HG03097 (cell line): ENCODE results near the gene C16orf87.

Source experiments
- ATAC-seq: cut with Tn5 transposase; IDR thresholded peaks from one replicate; pipeline ENCODE4 v1.9.1; 2021; ENCODE audit not compliant: unreplicated experiment, low FRiP score

The C16orf87 gene

DNA sequence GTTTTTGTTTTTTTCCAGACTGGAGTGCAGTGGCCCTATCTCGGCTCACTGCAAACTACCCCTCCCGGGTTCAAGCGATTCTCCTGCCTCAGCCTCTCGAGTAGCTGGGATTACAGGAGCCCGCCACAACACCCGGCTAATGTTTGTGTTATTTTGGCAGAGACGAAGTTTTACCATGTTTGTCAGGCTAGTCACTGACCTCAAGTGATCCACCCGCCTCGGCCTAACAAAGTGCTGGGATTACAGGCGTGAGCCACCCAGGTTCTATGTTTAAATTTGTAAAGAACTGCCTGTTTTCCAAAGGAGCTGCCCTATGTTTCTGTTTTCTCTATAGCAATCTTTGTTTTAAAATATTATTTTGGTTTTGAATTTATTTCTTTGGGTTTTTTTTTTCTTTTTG lies 13.8 kb upstream of the C16orf87 start:
- no peak for ATAC-seq

DNA sequence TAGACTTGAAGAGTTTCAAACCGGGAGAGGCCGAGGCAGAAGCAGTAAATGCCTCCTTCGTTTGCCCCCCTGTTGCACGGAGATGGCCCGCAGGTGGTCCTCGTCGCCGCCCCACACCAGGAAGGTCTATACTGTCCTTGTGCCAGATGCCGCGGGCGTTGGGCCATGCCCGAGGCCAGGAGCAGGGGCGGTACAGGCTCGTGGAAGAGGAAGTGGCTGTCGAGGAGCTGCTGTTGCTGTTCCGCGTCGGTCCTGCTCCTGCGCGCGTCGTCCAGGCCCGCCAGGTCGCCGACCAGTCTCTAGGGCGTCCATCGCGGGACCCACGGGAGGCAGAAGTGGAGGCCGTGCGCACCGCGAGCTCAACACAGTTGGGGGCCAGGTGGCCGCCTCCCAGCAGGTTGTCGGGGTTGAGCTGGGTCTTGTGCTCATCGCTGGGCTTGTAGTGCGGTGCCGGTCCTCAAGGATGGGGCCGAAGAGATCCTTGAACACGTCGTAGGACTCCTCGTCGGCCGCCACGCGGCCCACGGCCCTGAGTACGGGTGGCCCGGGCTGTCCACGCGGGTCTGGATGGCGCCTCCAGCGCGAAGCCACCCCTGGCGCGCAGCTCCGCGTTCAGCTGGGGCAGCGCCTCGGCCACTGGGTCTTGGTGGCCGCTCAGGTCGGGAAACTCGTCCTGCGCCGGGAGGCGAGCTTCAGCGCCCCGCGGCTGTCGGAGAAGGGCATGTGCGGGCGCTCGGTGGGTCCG lies 13.1 kb upstream of the C16orf87 start:
- no peak for ATAC-seq

DNA sequence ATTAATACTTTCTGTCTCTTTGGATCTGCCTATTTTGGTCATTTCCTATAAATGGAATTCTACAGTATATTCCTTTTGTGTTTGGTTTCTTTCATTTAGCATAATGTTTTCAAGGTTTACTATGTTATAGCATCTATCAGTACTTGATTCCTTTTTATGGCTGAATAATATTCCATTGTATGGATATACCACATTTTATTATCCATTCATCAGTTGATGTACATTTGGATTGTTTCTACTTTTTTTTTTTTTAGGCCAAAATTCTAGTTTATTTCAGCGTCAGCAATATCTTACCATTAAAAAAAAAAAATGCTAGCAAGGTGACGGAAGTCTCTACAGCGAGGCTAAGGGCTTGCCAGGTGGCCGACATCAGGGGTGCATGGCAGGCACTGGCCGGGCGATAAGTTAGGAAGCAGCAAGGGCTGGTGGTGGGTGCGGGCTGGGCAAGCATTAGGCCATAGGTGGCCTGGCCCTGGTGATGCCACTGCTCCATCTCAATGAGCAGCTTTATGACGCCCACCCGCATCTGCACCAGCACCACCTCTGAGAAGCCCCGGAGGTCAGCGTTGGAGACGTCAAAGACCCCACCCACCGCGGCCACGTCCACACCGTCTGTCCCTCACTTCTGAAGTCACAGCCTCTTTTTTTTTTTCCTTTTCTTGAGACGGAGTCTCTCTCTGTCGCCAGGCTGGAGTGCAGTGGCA lies 11.4 kb upstream of the C16orf87 start:
- ATAC-seq, result no peak

DNA sequence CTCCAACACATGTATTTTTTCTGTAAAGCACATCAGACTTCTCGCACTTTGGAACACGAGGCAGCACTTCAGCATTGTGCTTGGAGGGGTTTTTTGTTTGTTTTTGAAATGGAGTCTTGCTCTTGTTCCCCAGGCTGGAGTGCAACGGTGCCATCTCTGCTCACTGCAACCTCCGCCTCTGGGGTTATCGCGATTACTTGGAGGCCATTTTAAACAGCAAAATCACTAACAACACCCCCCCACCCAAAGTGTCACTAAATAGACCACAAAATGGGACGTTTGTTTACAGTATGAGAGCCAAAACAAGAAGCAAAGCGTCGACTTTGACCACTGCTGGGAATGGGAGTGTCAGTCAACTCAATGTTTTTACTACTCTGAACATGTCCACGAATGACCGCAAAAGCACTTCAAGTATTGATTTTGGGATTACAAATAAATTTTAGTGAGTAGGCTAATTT lies 9.0 kb upstream of the C16orf87 start:
- no peak for ATAC-seq

DNA sequence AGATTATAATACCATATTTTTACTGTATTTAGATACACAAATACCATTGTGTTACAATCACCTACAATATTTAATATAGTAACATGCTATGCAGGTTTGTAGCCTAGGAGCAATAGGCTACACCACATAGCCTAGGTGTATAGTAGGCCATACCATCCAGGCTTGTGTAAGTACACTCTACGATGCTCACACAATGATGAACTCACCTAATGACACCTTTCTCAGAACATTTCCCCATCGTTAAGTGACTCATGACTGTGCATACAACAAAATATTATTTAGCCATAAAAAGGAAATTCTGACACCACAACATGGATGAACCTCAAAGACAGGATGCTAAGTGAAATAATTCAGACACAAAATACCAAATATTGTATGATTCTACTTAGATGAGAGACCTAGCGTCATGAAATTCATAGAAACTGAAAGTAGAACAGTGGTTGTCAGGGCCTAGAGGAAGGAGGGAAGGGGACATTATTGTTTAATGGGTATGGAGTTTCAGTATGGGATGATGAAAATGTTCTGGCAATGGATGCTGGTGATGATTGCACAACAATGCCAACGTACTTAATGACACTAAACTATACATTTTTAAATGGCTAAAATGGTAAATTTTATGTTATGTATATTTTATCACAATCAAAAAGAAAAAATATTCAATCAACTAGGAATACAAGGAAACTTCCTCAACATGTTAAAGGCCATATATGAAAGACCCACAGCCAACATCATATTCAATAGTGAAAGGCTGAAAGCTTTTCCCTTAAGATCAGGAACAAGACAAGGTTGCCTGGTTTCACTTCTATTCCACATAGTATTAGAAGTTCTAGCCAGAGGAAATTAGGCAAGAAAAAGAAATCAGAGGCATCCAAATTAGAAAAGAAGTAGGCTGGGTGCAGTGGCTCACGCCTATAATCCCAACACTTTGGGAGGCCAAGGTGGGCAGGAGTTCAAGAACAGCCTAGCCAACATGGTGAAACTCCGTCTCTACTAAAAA lies 5.9 kb upstream of the C16orf87 start:
- no peak for ATAC-seq

DNA sequence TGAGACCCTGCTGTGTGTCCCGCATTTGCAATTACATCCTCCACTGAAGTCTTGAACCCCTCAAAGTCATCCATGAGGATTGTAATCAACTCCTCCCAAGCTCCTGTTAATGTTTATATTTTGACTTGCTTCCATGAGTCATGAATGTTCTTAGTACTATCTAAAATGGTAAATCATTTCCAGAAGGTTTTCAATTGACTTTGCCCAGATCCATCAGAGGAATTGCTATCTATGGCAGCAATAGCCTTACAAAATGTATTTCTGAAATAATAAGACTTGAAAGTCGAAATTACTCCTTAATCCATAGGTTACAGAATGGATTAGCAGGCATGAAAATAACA lies 2.5 kb upstream of the C16orf87 start:
- no peak for ATAC-seq

DNA sequence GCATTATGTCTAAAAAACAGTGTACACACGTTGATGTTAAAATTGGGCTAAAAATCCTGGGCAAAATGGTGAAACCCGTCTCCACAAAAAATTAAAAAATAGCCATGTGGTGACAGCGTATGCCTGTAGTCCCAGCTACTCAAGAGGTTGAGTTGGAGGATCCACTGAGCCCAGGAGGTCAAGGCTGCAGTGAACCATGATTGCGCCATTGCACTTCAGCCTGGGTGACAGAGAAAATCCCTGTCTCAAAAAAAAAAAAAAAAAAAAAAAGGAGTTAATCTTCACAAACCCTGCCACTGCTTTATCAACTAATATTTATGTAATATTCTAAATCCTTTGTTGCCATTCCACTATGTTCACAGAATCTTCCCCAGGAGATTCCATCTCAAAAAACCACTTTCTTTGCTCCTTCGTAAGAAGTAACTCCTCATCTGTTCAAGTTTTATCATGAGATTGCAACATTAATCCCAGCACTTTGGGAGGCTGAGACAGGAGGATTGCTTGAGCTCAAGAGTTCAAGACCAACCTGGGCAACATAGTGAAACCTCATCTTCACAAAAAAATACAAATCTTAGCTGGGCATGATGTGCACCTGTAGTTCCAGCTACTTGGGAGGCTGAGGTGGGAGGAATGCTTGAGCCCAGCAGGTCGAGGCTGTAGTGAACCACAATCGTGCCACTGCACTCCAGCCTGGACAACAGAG lies 1.9 kb upstream of the C16orf87 start:
- no peak for ATAC-seq

DNA sequence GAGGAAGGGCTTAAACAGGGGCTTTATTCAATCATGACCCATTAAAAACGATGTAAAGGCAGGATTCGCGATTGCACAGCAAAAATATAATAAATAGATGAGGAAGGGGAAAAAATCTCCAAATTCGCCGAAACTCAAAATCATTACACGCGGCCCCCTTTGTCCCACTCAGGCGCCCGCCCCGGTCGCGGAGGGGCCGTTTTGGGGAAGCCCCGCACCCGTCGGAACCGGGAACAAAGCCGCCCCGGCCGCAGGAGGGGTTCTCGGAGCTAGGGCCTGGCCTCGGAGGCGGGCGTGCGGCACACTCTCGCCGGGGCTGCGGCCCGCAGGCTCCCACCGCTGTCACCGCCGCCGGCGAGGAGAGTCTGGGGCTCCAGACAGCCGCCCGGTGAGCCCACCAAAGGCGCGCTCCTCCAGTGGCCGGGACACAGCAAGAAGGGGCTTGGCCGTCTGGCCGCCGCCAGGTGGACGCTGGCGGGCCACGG lies 521 bp downstream of the C16orf87 start:
- peak; percentile 10 for ATAC-seq

DNA sequence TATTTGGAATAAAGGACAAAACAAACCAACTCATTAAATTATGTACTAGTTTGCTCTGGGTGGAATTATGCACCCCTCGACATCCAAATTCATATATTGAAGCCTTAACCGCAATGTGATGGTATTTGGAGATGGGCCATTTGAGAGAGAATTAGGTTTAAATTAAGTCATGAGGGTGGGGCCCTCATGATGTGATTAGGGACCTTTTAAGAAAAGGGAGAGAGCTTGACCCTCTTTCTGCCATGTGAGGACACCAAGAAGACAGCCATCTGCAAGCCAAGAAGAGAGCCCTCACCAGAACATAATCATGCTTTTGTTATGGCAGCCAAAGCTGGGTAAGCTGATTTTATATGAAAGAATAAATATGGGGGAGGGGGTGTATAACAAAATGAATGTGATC lies 2.0 kb downstream of the C16orf87 start:
- no peak for ATAC-seq

DNA sequence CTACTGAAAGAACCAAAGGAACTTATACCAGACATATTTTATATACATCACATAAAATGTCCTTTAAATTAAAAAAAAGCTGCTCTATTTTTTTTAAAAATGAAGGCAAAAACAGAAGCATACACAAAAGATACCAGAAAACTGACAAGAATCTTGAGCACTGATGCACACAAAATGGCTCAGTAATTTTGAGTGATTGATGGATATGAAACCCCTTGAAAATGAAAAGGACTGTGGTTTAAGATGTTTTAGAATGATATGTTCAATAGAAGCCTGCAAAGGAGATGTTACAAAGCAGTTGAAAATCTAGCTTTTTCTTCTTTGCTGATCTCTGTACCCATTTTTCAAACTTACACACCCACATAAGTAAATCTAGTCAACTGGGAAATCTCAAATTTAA lies 2.7 kb downstream of the C16orf87 start:
- no peak for ATAC-seq

DNA sequence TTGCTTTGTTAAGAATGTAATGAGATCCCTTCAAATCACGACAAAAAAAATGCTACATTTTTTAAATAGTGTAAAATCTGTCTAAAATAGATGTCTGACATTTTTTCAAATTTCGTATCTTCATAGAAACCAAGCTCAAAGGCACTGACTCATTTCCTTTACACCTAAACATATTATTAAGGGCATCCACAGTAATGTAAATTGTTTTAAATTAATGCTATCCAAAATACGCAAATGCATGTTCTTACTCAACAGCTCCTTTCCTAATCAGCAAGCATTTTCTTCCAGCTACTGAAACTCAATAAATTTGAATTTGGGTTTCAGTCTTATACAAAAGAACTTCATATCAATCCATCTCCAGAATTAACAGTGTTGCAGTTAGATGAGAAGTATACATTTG lies 4.3 kb downstream of the C16orf87 start:
- no peak for ATAC-seq

DNA sequence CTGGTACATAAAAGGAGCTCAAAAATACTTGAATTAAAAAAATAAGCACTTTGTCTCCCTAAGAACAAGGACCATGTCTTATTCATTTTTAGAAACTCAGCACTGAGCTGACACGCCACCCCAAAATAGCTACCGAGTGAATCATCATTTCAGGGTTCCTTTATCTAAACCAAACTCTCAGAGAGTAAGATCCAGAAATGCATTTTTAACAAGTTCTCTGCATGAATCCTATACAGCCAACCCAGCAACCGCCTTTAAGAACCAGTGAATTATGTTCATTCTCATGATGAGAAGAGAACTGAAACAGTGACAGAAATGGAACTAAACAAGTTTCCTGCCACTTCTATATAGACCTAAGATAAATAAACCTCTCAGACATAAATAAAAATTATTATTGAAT lies 8.7 kb downstream of the C16orf87 start:
- peak; percentile 58 for ATAC-seq

DNA sequence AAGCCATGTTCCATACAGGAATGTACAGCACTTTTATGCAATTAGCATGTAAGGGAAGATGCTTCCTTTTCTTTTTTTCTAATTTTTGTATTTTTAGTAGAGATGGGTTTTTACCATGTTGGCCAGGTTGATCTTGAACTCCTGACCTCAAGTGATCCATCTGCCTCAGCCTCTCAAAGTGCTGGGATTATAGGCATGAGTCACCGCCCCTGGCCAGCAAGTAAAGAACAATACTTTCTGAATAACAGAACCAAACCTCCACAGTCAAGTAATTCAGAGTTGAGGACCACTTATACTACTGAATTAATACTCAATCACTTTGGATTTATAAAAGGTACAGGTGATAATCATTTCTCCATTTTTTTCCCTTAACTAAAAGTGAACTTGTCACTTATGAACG lies 13.0 kb downstream of the C16orf87 start:
- no peak for ATAC-seq

DNA sequence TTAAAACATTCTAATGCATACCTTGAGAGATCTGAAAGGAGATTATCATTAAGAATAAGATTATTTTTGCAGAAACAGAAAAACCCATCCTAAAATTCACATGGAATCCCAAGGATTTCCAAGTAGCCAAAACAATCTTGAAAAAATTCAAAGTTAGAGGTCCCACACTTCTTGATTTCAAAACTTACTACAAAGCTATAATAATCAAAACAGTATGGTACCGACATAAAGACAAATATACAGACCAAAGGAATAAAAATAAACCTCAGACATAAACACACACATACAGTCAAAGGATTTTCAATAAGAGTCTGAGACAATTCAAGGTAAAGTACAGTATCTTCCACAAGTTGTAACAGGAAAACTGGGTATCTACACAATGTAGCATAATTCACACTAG lies 16.2 kb downstream of the C16orf87 start:
- no peak for ATAC-seq

DNA sequence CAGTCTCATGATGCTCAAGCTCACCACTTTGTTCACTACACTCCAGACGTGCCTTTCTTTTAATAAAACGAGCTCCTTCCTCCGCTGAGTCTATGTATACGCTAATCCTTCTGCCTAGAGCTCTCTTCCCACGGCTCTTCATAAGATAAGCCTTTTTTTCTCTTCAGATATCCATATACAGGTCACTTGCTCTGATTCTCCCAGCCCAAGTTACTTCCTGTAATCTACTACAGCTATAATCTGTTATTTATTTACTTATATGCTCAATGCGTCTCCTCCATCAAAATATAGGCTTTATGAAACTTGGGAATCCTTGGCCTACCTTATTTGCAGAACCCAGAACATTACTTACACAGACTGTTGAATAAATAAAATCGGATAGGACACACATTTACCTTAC lies 17.4 kb downstream of the C16orf87 start:
- ATAC-seq, result no peak

DNA sequence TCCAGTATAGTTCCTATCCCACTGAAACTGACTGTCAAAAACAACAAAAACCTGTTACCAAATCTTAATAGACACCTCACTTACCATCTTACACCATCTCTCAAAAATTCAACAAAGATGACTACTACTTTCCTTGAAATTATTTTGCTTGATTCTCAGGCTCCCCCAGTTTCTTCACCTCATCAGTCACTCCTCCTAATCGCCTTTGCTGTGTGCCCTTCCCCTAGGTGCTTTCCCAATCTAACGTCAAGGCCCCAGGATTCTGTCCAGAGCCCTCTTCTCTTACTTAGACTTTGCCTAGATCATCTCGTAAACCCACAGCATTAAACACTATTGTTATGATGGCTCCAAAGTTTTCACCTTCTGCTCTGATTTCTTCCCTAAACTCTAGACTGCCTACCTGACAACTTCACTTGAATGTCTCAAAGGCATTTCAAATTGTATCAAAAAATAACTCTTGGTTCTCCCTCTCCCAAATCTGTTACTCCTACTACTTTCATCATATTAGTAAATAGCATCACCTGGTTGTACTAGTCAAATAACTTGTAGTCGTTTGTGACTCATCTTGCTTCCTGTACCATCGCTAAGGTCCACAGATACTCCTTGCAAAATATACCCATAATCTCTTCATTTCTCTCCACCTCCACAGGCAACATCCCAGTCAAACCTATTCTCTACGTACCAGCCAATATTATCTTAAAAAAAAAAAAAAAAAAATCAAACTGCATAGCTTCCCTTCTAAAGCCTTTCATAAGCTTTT lies 18.0 kb downstream of the C16orf87 start:
- no peak for ATAC-seq

DNA sequence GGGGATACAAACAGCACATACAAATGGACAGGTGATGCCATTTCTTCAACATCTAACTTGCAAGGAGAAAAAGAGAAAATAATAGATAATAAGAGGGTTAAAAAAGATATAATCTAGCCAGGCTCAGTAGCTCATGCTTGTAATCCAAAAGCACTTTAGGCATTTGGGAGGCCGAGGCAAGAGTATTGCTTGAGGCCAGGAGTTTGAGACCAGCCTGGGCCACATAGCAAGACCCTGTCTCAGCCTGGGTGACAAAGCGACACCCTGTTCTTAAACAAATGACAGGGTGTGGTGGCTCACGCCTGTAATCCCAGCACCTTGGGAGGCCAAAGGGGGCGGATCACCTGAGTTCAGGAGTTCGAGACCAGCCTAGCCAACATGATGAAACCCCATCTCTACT lies 19.3 kb downstream of the C16orf87 start:
- ATAC-seq, result no peak

DNA sequence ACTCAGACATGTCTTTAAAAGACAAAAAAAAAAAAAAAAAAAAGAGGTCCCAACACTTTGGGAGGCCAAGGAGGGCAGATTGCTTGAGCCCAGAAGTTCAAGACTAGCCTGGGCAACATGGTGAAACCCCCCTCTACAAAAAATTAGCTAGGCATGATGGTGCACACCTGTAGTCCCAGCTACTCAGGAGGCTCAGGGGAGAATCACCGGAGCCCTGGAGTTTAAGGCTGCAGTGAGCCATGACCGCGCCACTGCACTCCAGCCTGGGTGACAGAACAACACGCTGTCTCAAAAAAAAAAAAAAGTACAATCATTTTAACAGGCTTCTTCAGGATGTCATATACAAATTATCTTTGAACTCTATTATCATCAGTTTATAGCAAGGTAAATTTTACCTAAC lies 22.0 kb downstream of the C16orf87 start:
- peak; percentile 67 for ATAC-seq

DNA sequence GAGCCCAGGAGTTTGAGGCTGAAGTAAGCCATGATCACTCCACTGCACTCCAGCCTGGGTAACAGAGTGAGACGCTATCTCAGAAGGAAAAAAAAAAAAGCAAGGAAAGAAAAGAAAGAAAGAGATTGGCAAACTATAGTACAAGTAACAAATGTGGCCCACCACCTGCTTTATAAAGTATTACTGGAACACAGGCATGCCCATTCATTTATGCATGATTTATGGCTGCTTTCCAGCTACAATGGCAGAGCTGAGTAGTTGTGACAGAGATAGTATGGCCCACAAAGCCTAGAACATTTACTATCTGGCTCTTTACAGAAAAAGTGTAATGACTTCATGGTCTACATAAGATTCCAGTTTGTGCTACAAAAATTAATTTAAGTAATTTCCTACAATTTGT lies 23.6 kb downstream of the C16orf87 start:
- ATAC-seq, result no peak

DNA sequence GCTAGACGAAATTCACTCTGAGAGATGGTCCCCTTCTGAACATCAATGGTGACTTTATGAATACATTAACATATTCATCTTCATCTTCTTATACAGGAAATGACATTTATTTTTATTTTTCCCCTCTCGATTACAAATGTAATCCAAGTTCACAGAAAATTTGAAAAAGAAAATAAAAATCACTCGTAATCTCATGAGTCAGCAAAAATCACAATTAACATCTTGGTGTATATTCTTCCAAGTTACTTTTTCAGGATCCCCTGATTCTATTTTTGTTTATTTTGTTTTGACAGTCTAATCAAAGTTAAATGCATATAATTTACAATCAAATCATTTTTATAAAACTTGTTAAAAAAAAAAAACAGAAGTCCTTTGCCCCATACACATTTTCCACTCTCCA lies 27.6 kb downstream of the C16orf87 start:
- ATAC-seq, result no peak
